Stomach (tissue), 4 donors: ENCODE data around the gene TTN.

Experiments used
- POLR2A ChIP-seq, 4 donors: fragments of 450-650 bp; IDR thresholded peaks; one replicate each; pipeline ENCODE4 v1.6.1; 2016; ENCODE audit warnings: antibody characterized with exemption in 4 of 4, control low read depth in 2 of 4, mild to moderate bottlenecking in 1 of 4, moderate library complexity in 1 of 4
- POLR2AphosphoS5 ChIP-seq, 3 donors: sonication (generic); formaldehyde crosslinking; IDR thresholded peaks; one replicate each; pipeline ENCODE4 v1.6.1; 2016; ENCODE audit warnings: antibody characterized with exemption in 3 of 3
- TF ChIP-seq, protein P1 (sequence below), 7 experiments: fragments of 450-650 bp in 4 of 7; fragments of 200-600 bp in 3 of 7; sonication (generic) in 3 of 7; IDR thresholded peaks; one replicate each; pipeline ENCODE4 v1.5.1; 2016 to 2019; ENCODE audit warnings: antibody characterized with exemption in 7 of 7, control low read depth in 2 of 7, mild to moderate bottlenecking in 1 of 7

DNA sequence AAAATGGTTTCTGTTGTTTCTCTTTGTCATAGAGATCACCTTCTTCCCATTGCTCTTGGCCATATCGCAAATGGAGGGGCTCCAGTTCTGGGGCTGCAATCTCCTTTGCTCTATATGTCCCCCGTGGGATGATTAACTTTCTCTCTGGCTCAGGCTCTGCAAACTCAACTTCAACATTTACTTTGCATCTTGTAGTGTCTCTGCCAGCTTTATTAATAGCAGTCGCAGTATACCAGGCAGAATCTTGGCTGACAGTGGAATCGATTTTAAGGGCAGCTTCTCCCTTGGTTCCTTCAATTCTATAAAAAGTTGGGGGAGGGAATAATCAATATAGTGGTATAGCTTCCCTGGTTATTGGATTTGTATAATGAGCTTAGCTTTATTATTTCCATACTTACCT is 30.5 kb downstream of the TTN start:
- TF ChIP-seq, protein P1, sequence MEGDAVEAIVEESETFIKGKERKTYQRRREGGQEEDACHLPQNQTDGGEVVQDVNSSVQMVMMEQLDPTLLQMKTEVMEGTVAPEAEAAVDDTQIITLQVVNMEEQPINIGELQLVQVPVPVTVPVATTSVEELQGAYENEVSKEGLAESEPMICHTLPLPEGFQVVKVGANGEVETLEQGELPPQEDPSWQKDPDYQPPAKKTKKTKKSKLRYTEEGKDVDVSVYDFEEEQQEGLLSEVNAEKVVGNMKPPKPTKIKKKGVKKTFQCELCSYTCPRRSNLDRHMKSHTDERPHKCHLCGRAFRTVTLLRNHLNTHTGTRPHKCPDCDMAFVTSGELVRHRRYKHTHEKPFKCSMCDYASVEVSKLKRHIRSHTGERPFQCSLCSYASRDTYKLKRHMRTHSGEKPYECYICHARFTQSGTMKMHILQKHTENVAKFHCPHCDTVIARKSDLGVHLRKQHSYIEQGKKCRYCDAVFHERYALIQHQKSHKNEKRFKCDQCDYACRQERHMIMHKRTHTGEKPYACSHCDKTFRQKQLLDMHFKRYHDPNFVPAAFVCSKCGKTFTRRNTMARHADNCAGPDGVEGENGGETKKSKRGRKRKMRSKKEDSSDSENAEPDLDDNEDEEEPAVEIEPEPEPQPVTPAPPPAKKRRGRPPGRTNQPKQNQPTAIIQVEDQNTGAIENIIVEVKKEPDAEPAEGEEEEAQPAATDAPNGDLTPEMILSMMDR (IDR thresholded peaks at IDR 0.05): no peak
- TF ChIP-seq POLR2A (IDR thresholded peaks at IDR 0.05): no peak
- TF ChIP-seq POLR2AphosphoS5 (IDR thresholded peaks at IDR 0.05): no peak
